SJCRH30 (cell line): ENCODE measurements around the gene OGFR. TPM values are rescaled to one million over a fixed set of nuclear protein-coding genes. Genes with fewer than 3 reads are reported as not detected.

Experiments used
- total RNA-seq: library from RNA; depleted of rRNA; stranded (reverse); fragments of >200 nt; shearing (Covaris generic); gene quantifications from 2 replicates; pipeline ENCODE4 v1.2.3, GENCODE V29; 2014; rRNA removed

Gene OGFR
- total RNA-seq, 1 experiment from 2014 or later: 49.0 TPM

Other genes with a start within 250 kb of the OGFR start
- 3.9 and 5.8 TPM in 2 replicates for gene SLCO4A1, start 162.3 kb upstream of the OGFR start, total RNA-seq
- 0.02 TPM in 1 of 2 replicates, not detected in the other for gene NTSR1, start 96.0 kb upstream of the OGFR start, total RNA-seq
- gene MRGBP, start 8.4 kb upstream of the OGFR start, total RNA-seq: 52.5 and 57.4 TPM in 2 replicates
- gene COL9A3, start 12.2 kb downstream of the OGFR start, total RNA-seq: 2.0 and 2.1 TPM in 2 replicates
- gene TCFL5, start 57.0 kb downstream of the OGFR start, total RNA-seq: 19.9 and 21.2 TPM in 2 replicates
- 98.5 and 108 TPM in 2 replicates for gene DIDO1, start 121.7 kb downstream of the OGFR start, total RNA-seq
- gene GID8, start 133.3 kb downstream of the OGFR start, total RNA-seq: 109 and 117 TPM in 2 replicates
- 1.1 and 2.1 TPM in 2 replicates for gene SLC17A9, start 147.9 kb downstream of the OGFR start, total RNA-seq
- gene BHLHE23, start 202.1 kb downstream of the OGFR start, total RNA-seq: not detected in 2 replicates